ENCODE data around the gene FAM114A1. TPM values are rescaled to one million over a fixed set of nuclear protein-coding genes. Genes with fewer than 3 reads are reported as not detected.

The FAM114A1 gene
- total and polyA plus RNA-seq, 2 of the 8 experiments (the other 6 are each of a cell fraction or from before 2014, with no cell fraction given), result 9.5 to 12.0 TPM

DNA sequence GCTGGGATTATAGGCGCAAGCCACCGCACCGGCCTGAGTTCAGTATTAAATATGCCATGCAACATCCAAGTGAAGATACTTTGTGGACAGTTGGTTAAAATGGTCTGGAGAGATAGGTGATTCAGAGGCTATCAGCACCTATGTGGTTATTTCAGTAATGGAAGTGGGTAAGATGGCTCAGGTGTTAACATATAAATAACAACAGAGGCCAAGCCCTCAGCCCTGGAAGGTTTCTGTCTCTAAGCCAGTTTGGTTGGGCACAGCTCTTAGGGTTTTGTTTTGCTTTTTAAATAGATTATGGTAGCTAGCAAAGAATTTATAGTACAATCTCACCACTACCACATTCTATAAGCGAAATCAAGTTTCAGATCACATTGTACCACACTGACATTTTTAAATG, 16.6 kb downstream of the FAM114A1 start (continued):
- TF ChIP-seq RFX5 (IDR thresholded peaks at IDR 0.05; ENCODE audit: borderline replicate concordance, low read depth, low read length) (no peak), NANOG (IDR thresholded peaks at IDR 0.05; ENCODE audit: insufficient read depth, low read depth, low read length, poor library complexity, severe bottlenecking) (no peak), POLR2A (IDR thresholded peaks at IDR 0.05; ENCODE audit: control extremely low read depth in 1 of 2, low read depth in 2 of 2, low read length in 2 of 2) (no peak)

Data from H1 (cell line).